HL-60 (cell line): ENCODE results near the gene EHF.

Experiments used
- CTCF ChIP-seq: IDR thresholded peaks from one replicate; pipeline ENCODE4 v1.5.1; 2011; ENCODE audit warnings: low read length, control low read depth, inconsistent platforms; ENCODE audit not compliant: insufficient read depth
- GABPA ChIP-seq: IDR thresholded peaks from 2 replicates; pipeline ENCODE4 v1.6.1; 2012; ENCODE audit warnings: low read depth
- POLR2AphosphoS5 ChIP-seq: IDR thresholded peaks from 2 replicates; pipeline ENCODE4 v1.6.1; 2012; ENCODE audit warnings: low read depth
- REST ChIP-seq: IDR thresholded peaks from 2 replicates; pipeline ENCODE4 v1.6.1; 2012; ENCODE audit warnings: low read depth; ENCODE audit not compliant: insufficient replicate concordance
- SPI1 ChIP-seq: IDR thresholded peaks from 2 replicates; pipeline ENCODE4 v1.6.1; 2012; ENCODE audit warnings: low read depth, mild to moderate bottlenecking, borderline replicate concordance

- TF ChIP-seq CTCF (no peak), REST (no peak), POLR2AphosphoS5 (no peak), GABPA (no peak), SPI1 (no peak)
Measured at GRCh38 chr11:34640050-34640923, 19.4 kb downstream of the EHF start.
